Panc1 (cell line): Measurements from ENCODE around the gene DEPP1. TPM values are rescaled to one million over a fixed set of nuclear protein-coding genes. Genes with fewer than 3 reads are reported as not detected.

ENCODE experiments used
- ATAC-seq: fragments of 200-7000 bp; cut with Tn5 transposase; 2 replicates; pipeline ENCODE4 v1.9.1; 2020; ENCODE audit warnings: mild to moderate bottlenecking, moderate library complexity
- BruUV-seq: library from RNA; stranded (reverse); fragments of 400-500 nt; replicated peaks from 2 replicates; lab custom pipeline; 2021; lab: Mats Ljungman, UMichigan
- CTCF ChIA-PET: fragments of 300-600 bp; sonication (Branson Sonifier 250); formaldehyde crosslinking; loops from one replicate; lab custom pipeline; 2022; ENCODE audit warnings: antibody characterized with exemption; lab: Charles Lee
- POLR2A ChIA-PET: fragments of 300-600 bp; sonication (Branson Sonifier 250); formaldehyde crosslinking; loops from one replicate; lab custom pipeline; 2022; ENCODE audit warnings: antibody characterized with exemption; lab: Charles Lee
- DNase-seq: peaks from one replicate; pipeline ENCODE4 v3.0.0-alpha.2; 2010; ENCODE audit warnings: low read depth, low spot score
- H3K27ac ChIP-seq: 2 replicates; pipeline ENCODE4 v1.5.1; 2011; ENCODE audit warnings: mild to moderate bottlenecking, low read length, inconsistent platforms
- H3K27me3 ChIP-seq: fragments of 200-500 bp; sonication (Bioruptor generic); 2 replicates; pipeline ENCODE4 v1.6.0; 2014; ENCODE audit warnings: low read length, inconsistent platforms; ENCODE audit not compliant: control insufficient read depth, insufficient read depth
- H3K36me3 ChIP-seq: fragments of 200-500 bp; sonication (Bioruptor generic); 2 replicates; pipeline ENCODE4 v1.5.1; 2014; ENCODE audit warnings: inconsistent platforms, mild to moderate bottlenecking, low read length, moderate library complexity; ENCODE audit not compliant: control insufficient read depth, insufficient read depth
- H3K4me1 ChIP-seq: 2 replicates; pipeline ENCODE4 v1.5.1; 2011; ENCODE audit warnings: inconsistent platforms, mild to moderate bottlenecking, low read length, moderate library complexity; ENCODE audit not compliant: control insufficient read depth, insufficient read depth
- H3K4me3 ChIP-seq, 2 experiments: 2 replicates each; pipeline ENCODE4 v1.5.1; 2011 to 2012; ENCODE audit warnings: low read depth in 2 of 2, low read length in 2 of 2, mild to moderate bottlenecking in 2 of 2, inconsistent platforms in 1 of 2, moderate library complexity in 1 of 2
- H3K9me3 ChIP-seq: fragments of 200-500 bp; sonication (Bioruptor generic); 2 replicates; pipeline ENCODE4 v1.5.1; 2014; ENCODE audit warnings: low read depth, mild to moderate bottlenecking, inconsistent platforms, low read length, moderate library complexity; ENCODE audit not compliant: control insufficient read depth, insufficient read depth
- POLR2AphosphoS5 ChIP-seq: IDR thresholded peaks from 2 replicates; pipeline ENCODE4 v1.6.1; 2012; ENCODE audit warnings: mild to moderate bottlenecking, low read depth, low read length, moderate library complexity
- SIN3A ChIP-seq: IDR thresholded peaks from 2 replicates; pipeline ENCODE4 v1.6.1; 2012; ENCODE audit warnings: low read depth, mild to moderate bottlenecking, low read length, moderate library complexity, borderline replicate concordance; ENCODE audit not compliant: insufficient read depth
- TCF7L2 ChIP-seq: IDR thresholded peaks from 2 replicates; pipeline ENCODE4 v1.6.1; 2011; ENCODE audit warnings: mild to moderate bottlenecking, low read depth, low read length, inconsistent platforms
- in situ Hi-C: cut with HindIII; loops from 2 replicates; pipeline ENCODE4 v1.10.0; 2016; ENCODE audit warnings: low sequenced_read_pairs, low pct_unique_long_range_greater_than_20kb
- intact Hi-C: fragments of 100-400 bp; cut with micrococcal nuclease; formaldehyde crosslinking; loops from one replicate; pipeline ENCODE4 v1.10.0; 2022; ENCODE audit not compliant: unreplicated experiment
- total RNA-seq: library from RNA; stranded (reverse); gene quantifications from one replicate; pipeline ENCODE4 v1.2.1, GENCODE V29; 2021; ENCODE audit not compliant: unreplicated experiment
- TF ChIP-seq, protein P1 (sequence below): fragments of 450-650 bp; IDR thresholded peaks from 2 replicates; pipeline ENCODE4 v1.5.1; 2017; ENCODE audit warnings: mild to moderate bottlenecking
- TF ChIP-seq, protein P2 (sequence below), 2 experiments: IDR thresholded peaks; 2 replicates each; pipeline ENCODE4 v1.6.1; 2011 to 2012; ENCODE audit warnings: low read depth in 2 of 2, control low read depth in 1 of 2, low read length in 1 of 2, mild to moderate bottlenecking in 1 of 2, moderate library complexity in 1 of 2; ENCODE audit not compliant: insufficient read depth in 1 of 2

Gene DEPP1
- total RNA-seq, 1 experiment from 2014 or later: 16.6 TPM

- in situ Hi-C loops (no loop called here), intact Hi-C loops (no loop called here)
- Histone ChIP-seq H3K4me1 (peaks cover 37% of the 10 kb centered on the region), H3K36me3 (no peaks in the 10 kb centered on the region), H3K27me3 (no peaks in the 10 kb centered on the region), H3K9me3 (no peaks in the 10 kb centered on the region), H3K27ac (no peak overlapping the region; the same call in 1 of the 2 replicates), H3K4me3 (no peak overlapping the region)
- DNase-seq (no peak), ATAC-seq (no peak)
- ChIA-PET POLR2A (no interaction called here), CTCF (interaction anchor here (0.6 kb wide), 1 partner anchor 620 kb away, joined by 3 read pairs; no protein-coding TSS in a partner anchor)
- BruUV-seq: no TSS peak
- TF ChIP-seq TCF7L2 (no peak), SIN3A (no peak), POLR2AphosphoS5 (no peak)
- TF ChIP-seq, protein P1, sequence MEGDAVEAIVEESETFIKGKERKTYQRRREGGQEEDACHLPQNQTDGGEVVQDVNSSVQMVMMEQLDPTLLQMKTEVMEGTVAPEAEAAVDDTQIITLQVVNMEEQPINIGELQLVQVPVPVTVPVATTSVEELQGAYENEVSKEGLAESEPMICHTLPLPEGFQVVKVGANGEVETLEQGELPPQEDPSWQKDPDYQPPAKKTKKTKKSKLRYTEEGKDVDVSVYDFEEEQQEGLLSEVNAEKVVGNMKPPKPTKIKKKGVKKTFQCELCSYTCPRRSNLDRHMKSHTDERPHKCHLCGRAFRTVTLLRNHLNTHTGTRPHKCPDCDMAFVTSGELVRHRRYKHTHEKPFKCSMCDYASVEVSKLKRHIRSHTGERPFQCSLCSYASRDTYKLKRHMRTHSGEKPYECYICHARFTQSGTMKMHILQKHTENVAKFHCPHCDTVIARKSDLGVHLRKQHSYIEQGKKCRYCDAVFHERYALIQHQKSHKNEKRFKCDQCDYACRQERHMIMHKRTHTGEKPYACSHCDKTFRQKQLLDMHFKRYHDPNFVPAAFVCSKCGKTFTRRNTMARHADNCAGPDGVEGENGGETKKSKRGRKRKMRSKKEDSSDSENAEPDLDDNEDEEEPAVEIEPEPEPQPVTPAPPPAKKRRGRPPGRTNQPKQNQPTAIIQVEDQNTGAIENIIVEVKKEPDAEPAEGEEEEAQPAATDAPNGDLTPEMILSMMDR: no peak
- TF ChIP-seq, protein P2, sequence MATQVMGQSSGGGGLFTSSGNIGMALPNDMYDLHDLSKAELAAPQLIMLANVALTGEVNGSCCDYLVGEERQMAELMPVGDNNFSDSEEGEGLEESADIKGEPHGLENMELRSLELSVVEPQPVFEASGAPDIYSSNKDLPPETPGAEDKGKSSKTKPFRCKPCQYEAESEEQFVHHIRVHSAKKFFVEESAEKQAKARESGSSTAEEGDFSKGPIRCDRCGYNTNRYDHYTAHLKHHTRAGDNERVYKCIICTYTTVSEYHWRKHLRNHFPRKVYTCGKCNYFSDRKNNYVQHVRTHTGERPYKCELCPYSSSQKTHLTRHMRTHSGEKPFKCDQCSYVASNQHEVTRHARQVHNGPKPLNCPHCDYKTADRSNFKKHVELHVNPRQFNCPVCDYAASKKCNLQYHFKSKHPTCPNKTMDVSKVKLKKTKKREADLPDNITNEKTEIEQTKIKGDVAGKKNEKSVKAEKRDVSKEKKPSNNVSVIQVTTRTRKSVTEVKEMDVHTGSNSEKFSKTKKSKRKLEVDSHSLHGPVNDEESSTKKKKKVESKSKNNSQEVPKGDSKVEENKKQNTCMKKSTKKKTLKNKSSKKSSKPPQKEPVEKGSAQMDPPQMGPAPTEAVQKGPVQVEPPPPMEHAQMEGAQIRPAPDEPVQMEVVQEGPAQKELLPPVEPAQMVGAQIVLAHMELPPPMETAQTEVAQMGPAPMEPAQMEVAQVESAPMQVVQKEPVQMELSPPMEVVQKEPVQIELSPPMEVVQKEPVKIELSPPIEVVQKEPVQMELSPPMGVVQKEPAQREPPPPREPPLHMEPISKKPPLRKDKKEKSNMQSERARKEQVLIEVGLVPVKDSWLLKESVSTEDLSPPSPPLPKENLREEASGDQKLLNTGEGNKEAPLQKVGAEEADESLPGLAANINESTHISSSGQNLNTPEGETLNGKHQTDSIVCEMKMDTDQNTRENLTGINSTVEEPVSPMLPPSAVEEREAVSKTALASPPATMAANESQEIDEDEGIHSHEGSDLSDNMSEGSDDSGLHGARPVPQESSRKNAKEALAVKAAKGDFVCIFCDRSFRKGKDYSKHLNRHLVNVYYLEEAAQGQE (IDR thresholded peaks at IDR 0.05; ENCODE audit: insufficient read depth in 1 of 2, low read depth in 2 of 2, low read length in 1 of 2): no peak
These were observed 11.0 kb downstream of the DEPP1 start for GRCh38 chr10:44967616-44968015.

GRCh38 chr10:44966816-44967509 is 11.6 kb downstream of the DEPP1 start:
- peak overlapping the region; percentile 70; the same call in 1 of the 2 replicates for H3K27ac ChIP-seq
- no peaks in the 10 kb centered on the region for H3K9me3 ChIP-seq
- TF ChIP-seq, protein P1: peak; percentile 41; the same call in 1 of the 2 replicates
- TF ChIP-seq SIN3A: no peak
- intact Hi-C loops (no loop called here), in situ Hi-C loops (no loop called here)
- ChIA-PET POLR2A (interaction anchor here (0.5 kb wide), 1 partner anchor 23 kb away, joined by 3 read pairs; no protein-coding TSS in a partner anchor), CTCF (interaction anchor here (0.6 to 1.1 kb wide), 2 partner anchors 14 to 595 kb away, joined by 4 to 5 read pairs; no protein-coding TSS in a partner anchor)
- BruUV-seq: no TSS peak
- no peaks in the 10 kb centered on the region for H3K36me3 ChIP-seq
- no peak overlapping the region for H3K4me3 ChIP-seq
- no peak for DNase-seq
- H3K27me3 ChIP-seq: no peaks in the 10 kb centered on the region
- no peak for ATAC-seq
- H3K4me1 ChIP-seq: peaks cover 37% of the 10 kb centered on the region
